ENCODE data around the gene PPP1R15B.

Gene PPP1R15B

GRCh38 chr1:204448344-204448964 lies 36.8 kb upstream of the PPP1R15B start:
- peak overlapping the region; percentile 52 for H3K27ac Mint-ChIP-seq
- no peaks in the 10 kb centered on the region for H3K9me3 Mint-ChIP-seq
- peaks cover 53% of the 10 kb centered on the region for H3K36me3 Mint-ChIP-seq (ENCODE audit: low read depth)
- no peaks in the 10 kb centered on the region for H3K27me3 Mint-ChIP-seq
- H3K4me3 Mint-ChIP-seq: no peak overlapping the region
- peaks cover 51% of the 10 kb centered on the region for H3K4me1 Mint-ChIP-seq (ENCODE audit: low read depth)

- H3K4me1 Mint-ChIP-seq (ENCODE audit: low read depth): peaks cover 44% of the 10 kb centered on the region
Measured at GRCh38 chr1:204447736-204448135, 36.1 kb upstream of the PPP1R15B start.

GRCh38 chr1:204447190-204447589 lies 35.6 kb upstream of the PPP1R15B start:
- Mint-ChIP-seq H3K36me3 (ENCODE audit: low read depth) (peaks cover 53% of the 10 kb centered on the region), H3K4me1 (ENCODE audit: low read depth) (peaks cover 39% of the 10 kb centered on the region), H3K4me3 (no peak overlapping the region), H3K27ac (no peak overlapping the region), H3K27me3 (no peaks in the 10 kb centered on the region), H3K9me3 (no peaks in the 10 kb centered on the region)

More at GRCh38 chr1:204447736-204448135, 36.1 kb upstream of the PPP1R15B start:
- Mint-ChIP-seq H3K4me3 (no peak overlapping the region), H3K9me3 (no peaks in the 10 kb centered on the region), H3K36me3 (ENCODE audit: low read depth) (peaks cover 53% of the 10 kb centered on the region), H3K27me3 (no peaks in the 10 kb centered on the region), H3K27ac (no peak overlapping the region)

- H3K9me3 Mint-ChIP-seq: no peaks in the 10 kb centered on the region
- no peak overlapping the region for H3K4me3 Mint-ChIP-seq
- H3K27ac Mint-ChIP-seq: no peak overlapping the region
- peaks cover 54% of the 10 kb centered on the region for H3K36me3 Mint-ChIP-seq (ENCODE audit: low read depth)
- peaks cover 33% of the 10 kb centered on the region for H3K4me1 Mint-ChIP-seq (ENCODE audit: low read depth)
- H3K27me3 Mint-ChIP-seq: no peaks in the 10 kb centered on the region
Measured at GRCh38 chr1:204446413-204447111, 34.9 kb upstream of the PPP1R15B start.

DNA sequence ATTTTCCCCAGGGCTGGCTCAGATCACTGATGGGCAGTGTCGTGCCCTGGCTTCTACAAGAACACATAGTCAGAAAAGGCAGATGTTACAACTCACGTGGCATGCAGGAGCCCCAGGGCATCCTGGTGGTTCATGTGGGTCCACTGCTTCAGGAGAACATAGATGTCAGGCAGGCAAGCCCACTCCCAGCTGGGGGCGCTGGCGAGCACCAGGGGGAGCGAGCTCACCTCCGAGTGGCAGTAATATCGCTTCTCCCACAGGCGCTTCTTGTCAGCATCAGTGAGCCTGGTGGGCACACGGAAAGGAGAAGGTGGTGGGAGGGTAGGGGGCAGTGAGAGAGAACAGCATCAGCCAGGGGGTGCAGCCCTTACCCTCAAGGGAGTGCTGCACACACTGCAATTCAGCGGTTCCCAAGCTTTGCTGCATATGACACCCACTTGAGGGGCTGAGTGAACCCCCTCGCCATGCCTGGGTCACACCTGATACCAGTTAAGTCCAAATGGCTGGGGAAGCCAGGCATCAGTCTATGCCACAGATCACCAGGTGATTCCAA lies 34.3 kb upstream of the PPP1R15B start:
- Mint-ChIP-seq H3K4me3 (no peak overlapping the region), H3K9me3 (no peaks in the 10 kb centered on the region), H3K27ac (no peak overlapping the region), H3K36me3 (ENCODE audit: low read depth) (peaks cover 56% of the 10 kb centered on the region), H3K27me3 (no peaks in the 10 kb centered on the region), H3K4me1 (ENCODE audit: low read depth) (peaks cover 26% of the 10 kb centered on the region)

DNA sequence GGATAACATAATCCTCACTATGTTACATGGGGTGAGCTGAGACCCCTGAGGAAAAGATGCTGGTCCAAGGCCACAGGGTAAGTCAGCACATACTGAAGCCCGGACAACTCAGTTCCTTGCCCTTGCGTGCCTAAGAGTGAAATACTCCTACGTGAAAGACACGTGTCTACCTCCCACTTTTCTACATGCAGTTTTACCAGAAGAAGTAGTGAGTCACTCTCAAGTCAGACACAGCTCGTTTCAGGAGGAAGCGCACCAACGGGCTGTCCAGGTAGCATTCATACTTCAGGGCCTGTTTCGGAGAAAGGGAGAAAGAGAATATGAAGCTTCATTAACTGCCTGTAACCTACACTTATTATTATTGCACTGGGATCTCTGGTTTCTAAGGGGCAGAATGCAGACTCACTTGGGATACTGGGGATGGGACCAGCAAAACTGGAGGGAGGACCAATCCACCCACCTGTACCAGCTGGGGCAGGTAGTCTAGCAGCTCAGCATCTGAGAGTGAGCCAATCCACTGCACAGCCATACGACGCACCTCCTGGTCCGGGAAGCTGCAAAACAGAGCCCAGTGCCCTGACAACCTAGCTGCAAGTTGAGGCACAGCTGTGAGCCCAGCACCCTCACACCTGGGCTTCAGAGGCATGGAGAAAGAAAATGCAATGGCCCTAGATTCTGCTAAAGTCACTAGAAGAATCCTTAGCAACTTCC lies 32.4 kb upstream of the PPP1R15B start:
- Mint-ChIP-seq H3K4me3 (no peak overlapping the region), H3K4me1 (ENCODE audit: low read depth) (peaks cover 21% of the 10 kb centered on the region), H3K9me3 (no peaks in the 10 kb centered on the region), H3K27me3 (no peaks in the 10 kb centered on the region), H3K36me3 (ENCODE audit: low read depth) (peaks cover 58% of the 10 kb centered on the region), H3K27ac (no peak overlapping the region)

- H3K9me3 Mint-ChIP-seq: no peaks in the 10 kb centered on the region
- no peaks in the 10 kb centered on the region for H3K27me3 Mint-ChIP-seq
- peaks cover 19% of the 10 kb centered on the region for H3K4me1 Mint-ChIP-seq (ENCODE audit: low read depth)
- H3K36me3 Mint-ChIP-seq (ENCODE audit: low read depth): peaks cover 61% of the 10 kb centered on the region
- H3K27ac Mint-ChIP-seq: no peak overlapping the region
- H3K4me3 Mint-ChIP-seq: no peak overlapping the region
Measured at GRCh38 chr1:204443260-204443619, 31.6 kb upstream of the PPP1R15B start.

GRCh38 chr1:204442376-204443259 lies 31.0 kb upstream of the PPP1R15B start:
- no peak overlapping the region for H3K4me3 Mint-ChIP-seq
- no peak overlapping the region for H3K27ac Mint-ChIP-seq
- H3K4me1 Mint-ChIP-seq (ENCODE audit: low read depth): peaks cover 19% of the 10 kb centered on the region
- no peaks in the 10 kb centered on the region for H3K9me3 Mint-ChIP-seq
- no peaks in the 10 kb centered on the region for H3K27me3 Mint-ChIP-seq
- peaks cover 62% of the 10 kb centered on the region for H3K36me3 Mint-ChIP-seq (ENCODE audit: low read depth)

- Mint-ChIP-seq H3K27ac (no peak overlapping the region), H3K36me3 (ENCODE audit: low read depth) (peaks cover 57% of the 10 kb centered on the region), H3K27me3 (no peaks in the 10 kb centered on the region), H3K9me3 (no peaks in the 10 kb centered on the region), H3K4me3 (no peak overlapping the region), H3K4me1 (ENCODE audit: low read depth) (peaks cover 17% of the 10 kb centered on the region)
Measured at GRCh38 chr1:204441558-204441957, 29.9 kb upstream of the PPP1R15B start.

DNA sequence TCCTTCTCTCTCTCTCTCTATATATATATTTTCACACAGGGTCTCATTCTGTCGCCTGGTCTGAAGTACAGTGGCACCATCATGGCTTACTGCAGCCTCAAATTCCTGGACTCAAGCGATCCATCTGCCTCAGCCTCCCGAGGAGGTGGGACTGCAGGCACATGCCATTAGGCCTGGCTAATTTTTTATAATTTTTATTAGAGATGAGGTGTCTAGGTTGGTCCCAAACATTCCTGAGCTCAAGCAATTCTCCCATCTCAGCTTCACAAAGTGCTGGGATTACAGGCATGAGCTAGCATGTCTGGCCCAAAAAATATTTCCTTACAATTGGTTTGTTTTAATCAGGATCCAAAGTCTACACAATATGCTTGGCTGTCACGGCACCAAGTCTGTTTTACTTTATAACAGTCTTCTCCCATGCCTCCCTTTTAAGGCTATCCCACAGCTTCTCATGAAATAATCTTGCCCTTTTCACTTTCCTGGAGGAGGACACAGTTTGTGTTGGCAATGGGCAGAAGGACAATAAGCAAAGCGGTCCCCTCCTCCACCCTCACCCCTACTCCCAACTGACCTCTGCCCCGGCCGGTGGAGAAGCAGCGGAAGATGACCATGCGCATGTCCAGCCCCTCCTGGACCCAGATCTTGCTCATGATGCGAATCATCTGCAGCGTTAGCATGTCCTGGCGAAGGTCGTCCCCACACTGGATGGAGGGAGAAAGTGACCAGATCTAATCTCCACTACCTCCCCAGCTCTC lies 28.2 kb upstream of the PPP1R15B start:
- peaks cover 44% of the 10 kb centered on the region for H3K36me3 Mint-ChIP-seq (ENCODE audit: low read depth)
- H3K9me3 Mint-ChIP-seq: no peaks in the 10 kb centered on the region
- H3K27me3 Mint-ChIP-seq: no peaks in the 10 kb centered on the region
- H3K4me1 Mint-ChIP-seq (ENCODE audit: low read depth): peaks cover 14% of the 10 kb centered on the region
- H3K27ac Mint-ChIP-seq: no peak overlapping the region
- no peak overlapping the region for H3K4me3 Mint-ChIP-seq

DNA sequence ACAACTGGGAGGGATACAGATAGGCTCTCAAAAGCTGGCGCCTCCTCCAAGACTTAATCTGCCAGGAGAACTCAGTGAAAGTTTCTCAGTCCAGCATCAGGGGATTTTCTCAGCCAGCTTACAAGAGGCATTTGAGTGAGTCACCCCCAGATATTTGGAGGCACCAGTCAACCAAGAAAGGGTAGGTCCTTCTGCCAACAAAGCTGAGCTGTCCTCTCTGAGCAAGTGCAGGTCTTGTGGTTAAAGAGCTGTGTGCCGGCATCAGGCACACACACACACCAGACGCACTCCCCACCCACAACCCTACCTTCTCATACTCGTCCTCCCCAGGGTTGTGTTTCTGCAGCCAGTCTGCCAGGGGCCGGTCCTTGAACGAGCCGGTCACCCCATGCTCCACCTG lies 27.0 kb upstream of the PPP1R15B start:
- H3K27me3 Mint-ChIP-seq: no peaks in the 10 kb centered on the region
- H3K36me3 Mint-ChIP-seq (ENCODE audit: low read depth): peaks cover 37% of the 10 kb centered on the region
- H3K9me3 Mint-ChIP-seq: no peaks in the 10 kb centered on the region
- H3K4me3 Mint-ChIP-seq: no peak overlapping the region
- H3K27ac Mint-ChIP-seq: peak overlapping the region; percentile 20
- H3K4me1 Mint-ChIP-seq (ENCODE audit: low read depth): peaks cover 6% of the 10 kb centered on the region

DNA sequence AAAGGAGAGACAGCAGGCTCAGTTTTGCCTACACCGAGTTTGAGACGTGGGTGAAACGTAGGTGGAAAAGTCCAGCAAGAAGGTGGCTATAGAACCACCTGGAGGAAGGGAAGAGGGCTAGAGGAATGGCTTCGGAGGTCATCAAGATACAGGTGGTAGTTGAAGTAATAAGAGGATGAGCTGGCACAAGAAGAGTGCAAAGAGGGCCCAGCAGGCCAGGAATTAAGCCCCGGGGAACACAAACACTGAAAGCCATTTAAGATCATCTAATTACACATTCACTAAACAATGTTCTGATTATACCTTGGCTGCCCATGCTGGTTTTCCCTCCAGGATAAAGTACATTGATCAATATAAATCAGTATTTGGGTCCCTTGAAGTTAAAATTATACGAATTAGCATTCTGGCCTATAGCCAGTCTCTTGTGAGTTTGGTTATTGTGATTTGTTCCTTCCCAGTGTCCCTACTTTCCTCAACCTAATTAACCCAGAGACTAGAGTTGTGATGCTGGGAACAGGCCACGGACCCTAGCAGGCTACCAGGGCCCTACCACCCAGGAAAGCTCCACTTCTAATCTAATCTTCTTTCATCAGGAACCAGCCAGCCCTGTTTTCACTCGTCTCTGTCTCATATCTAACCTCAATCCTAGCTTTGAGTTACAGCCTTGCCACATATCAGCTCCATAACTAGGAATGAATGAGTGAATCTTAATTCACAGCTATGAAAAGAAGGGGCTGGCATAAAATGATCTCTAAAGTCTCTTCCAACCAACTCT lies 26.4 kb upstream of the PPP1R15B start:
- H3K27me3 Mint-ChIP-seq: no peaks in the 10 kb centered on the region
- H3K4me1 Mint-ChIP-seq (ENCODE audit: low read depth): peaks cover 6% of the 10 kb centered on the region
- H3K9me3 Mint-ChIP-seq: no peaks in the 10 kb centered on the region
- H3K4me3 Mint-ChIP-seq: no peak overlapping the region
- peaks cover 31% of the 10 kb centered on the region for H3K36me3 Mint-ChIP-seq (ENCODE audit: low read depth)
- no peak overlapping the region for H3K27ac Mint-ChIP-seq

GRCh38 chr1:204435872-204436271 lies 24.3 kb upstream of the PPP1R15B start:
- Mint-ChIP-seq H3K9me3 (no peaks in the 10 kb centered on the region), H3K4me3 (no peak overlapping the region), H3K4me1 (ENCODE audit: low read depth) (peaks cover 6% of the 10 kb centered on the region), H3K36me3 (ENCODE audit: low read depth) (peaks cover 34% of the 10 kb centered on the region), H3K27me3 (no peaks in the 10 kb centered on the region), H3K27ac (no peak overlapping the region)
